Stimulated activated naive CD4-positive, alpha-beta T cell treated with Interleukin-2 at 50 U/mL for 16 hours (primary cell): ENCODE results near the gene SLC7A14.

Source experiments
- DNase-seq: peaks from one replicate; lab custom pipeline; 2025; lab: John Stamatoyannopoulos, UW

SLC7A14 gene

GRCh38 chr3:170425491-170426239, 160.2 kb downstream of the SLC7A14 start:
- DNase-seq: no peak

- no peak for DNase-seq
Measured at GRCh38 chr3:170424879-170425278, 161.0 kb downstream of the SLC7A14 start.

DNA sequence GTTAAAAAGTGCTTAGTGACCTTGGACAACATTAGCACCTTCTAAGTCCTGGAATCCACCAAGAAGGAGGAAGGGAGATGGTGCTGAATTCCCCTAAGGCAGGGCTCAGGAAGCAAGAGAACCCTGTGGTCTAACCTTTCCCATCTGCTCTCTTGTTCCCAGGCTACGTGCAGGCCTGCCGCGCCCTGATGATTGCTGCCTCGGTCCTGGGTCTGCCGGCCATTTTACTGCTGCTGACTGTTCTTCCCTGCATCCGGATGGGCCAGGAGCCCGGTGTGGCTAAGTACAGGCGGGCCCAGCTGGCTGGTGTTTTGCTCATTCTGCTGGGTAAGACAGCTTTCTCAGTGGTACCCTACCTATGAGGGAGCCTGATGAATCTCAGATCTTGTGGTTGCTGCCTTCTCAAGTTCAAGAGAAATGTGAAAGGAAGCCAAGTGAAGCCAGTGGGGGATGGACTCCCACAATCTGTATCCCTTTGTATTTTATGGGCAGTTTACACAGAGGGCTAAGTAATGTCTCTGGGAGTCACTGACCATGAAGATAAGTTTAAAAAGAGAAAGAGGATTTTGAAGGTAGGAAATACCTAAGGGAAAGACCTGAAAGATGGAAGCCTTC, 162.8 kb downstream of the SLC7A14 start:
- DNase-seq: no peak

DNA sequence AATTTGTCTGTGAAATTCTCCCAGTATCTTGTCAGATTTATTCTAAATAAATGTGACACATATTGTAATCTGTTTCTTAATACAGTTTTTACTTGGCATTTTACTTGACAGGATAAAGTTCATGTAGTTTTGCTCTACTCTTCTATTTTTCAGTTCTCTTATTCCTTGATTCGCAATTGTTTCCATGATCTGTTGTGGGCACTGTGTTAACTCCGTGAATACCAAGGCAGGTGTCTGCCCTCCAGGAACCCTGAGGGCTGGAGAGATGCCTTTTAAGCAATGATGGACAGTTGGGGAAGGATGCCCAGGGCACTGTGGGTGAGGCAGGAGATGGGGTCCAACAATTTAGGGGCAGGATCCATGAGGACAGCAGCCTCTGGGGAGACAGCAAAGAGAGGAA, 164.1 kb downstream of the SLC7A14 start:
- DNase-seq: no peak

- DNase-seq: no peak
Measured at GRCh38 chr3:170421111-170421641, 164.7 kb downstream of the SLC7A14 start.

DNA sequence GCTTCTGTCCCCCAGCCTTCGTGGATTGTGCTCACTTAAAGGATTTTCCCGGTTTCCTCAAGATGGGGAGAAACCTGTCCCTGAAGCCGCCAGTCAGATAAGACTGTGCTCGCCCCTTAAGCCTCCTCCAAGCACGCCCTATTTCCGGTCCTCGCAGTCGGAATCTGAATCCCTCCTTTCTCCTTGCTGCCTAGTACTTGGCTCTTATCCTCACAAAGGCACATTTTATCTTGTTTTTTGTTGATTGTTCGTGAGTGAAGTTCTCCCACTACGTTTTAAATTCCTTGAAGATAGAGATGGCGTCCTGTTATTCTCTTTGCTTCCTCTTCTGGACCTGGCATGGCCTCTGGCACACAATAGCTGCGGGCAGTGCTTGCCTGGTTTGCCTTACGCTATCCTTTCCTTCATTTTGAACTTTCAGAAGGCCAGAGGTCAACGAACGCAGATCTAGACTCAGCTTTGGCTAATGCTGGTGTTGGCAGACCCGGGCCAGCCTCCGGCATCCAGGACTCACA, 165.5 kb downstream of the SLC7A14 start:
- no peak for DNase-seq

DNA sequence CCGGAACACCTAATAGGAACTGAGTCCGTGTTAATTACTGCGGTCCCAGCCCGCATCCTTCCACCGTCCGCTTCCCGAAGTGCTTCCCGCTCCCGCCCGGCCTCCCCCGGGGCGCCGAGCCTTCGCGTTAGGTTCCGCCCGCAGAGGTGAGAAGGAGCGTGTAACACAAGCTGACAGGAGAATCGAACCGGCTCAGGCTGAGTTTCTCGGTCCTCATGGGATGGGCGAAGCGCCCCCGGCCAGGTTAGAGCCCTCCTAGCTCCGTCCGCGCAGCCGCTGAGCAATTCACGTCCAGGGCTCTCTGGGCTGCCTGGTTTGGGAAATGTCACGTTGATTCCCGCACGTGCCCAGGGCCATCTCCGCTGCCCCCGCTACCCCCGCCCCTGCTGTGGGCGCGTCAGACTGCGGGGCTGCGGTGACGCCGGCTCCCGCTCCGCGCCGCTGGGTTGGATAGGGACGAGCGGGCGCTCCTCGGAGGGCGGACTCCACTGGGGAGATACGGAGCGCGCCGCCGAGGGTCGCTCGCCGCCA, 166.3 kb downstream of the SLC7A14 start:
- DNase-seq: no peak

DNA sequence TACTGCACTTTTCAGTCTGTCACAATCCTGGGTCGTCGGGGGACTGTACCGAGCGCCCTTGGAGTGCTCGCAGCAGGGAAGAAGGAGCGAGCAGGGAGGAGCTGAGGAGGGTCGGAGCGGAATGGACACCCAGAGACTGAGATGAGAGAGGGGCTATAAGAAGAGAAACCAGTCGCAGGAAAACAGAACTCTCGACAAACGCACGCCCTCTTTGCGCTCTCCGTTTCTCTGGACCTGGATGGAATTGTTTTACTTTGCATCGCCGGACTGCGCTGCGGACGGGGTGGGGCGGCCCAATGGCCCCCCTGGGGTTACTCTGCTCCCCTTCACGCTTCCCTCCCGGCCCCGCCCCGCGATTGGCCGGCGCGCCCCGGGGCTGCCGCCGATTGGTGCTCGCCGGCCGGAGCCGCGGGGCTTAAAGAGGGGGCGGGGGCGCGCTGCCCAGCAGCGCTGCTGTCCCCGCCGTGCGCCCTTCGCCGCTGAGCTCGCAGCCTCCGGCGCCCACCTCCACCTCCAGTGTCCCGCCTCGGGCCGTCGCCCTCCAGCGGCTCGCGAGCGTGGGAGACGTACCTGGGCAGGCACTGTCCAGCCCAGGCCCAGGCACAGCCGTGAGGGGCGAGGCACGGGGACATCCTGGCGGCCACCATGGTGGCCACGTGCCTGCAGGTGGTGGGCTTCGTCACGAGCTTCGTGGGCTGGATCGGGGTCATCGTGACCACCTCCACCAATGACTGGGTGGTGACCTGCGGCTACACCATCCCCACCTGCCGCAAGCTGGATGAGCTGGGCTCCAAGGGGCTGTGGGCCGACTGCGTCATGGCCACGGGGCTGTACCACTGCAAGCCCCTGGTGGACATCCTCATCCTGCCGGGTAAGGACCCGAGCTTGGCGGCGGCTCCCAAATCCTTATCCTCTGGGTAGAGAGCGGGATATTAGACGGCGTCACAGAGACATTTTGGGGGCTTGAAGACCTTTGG, 167.2 kb downstream of the SLC7A14 start, which contains the start of gene CLDN11:
Gene CLDN11, plus strand, starts transcription at position 447 of the 977 bp plus-strand sequence. Its CDS starts 199 bp downstream, at position 646.
- DNase-seq: no peak

DNA sequence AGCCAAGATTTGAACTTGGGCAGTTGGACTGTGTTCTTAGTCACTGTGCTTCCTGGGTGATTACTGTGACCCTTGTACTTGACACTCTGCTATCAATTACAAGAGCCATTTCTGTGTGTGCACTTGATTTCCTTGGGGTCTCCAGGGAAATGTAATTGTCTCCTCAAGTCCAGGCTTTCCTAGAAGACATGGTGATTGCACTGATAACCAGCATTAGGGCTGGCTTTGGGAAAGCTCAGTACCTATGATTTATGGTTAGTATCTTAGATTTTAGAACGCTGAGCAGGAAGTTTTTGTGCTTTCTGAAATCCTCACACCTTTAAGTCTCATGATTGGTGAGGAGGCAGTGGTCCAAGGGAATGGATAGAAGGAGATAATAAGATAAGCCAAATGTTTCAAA, 168.8 kb downstream of the SLC7A14 start:
- no peak for DNase-seq

DNA sequence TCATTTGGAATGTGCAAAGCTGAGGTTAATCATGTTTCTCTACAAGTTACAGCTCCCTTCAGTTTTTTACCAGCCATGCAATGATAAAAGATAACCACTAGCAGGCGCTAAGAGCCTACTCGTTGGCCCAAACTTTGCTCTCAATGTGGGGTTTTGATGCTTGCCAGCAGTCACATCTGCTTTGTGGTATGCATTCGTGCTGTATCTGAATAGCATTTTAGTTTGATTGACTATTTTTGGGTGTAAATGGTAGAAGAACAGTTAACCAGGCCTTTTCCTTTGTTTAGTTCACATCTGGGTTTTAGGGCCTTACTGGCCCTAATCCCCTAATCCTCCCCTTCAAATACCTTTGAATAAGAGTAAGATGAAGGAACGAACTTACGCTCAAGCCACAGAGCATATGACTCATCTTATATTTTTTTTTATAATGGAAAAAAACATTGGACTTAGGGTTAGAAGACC, 171.6 kb downstream of the SLC7A14 start:
- no peak for DNase-seq

DNA sequence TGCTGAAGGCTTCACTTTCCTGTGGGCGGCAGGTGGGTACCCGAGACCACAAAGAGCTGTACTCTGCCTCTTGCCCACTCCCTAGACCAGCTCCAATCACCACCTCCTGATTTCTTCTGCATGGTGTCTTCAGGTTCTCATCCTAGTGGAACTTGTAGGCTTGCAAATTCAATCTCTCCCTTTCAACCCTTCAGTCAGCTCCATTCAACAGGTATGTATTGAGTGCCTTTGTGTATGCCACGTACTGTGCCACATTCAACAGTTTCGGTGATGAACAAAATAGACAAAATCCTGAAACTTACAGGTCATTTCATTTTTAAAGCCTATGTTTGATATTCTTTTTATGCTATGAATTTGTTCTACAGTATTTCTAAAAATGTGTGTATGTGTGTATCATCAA, 172.6 kb downstream of the SLC7A14 start:
- no peak for DNase-seq

DNA sequence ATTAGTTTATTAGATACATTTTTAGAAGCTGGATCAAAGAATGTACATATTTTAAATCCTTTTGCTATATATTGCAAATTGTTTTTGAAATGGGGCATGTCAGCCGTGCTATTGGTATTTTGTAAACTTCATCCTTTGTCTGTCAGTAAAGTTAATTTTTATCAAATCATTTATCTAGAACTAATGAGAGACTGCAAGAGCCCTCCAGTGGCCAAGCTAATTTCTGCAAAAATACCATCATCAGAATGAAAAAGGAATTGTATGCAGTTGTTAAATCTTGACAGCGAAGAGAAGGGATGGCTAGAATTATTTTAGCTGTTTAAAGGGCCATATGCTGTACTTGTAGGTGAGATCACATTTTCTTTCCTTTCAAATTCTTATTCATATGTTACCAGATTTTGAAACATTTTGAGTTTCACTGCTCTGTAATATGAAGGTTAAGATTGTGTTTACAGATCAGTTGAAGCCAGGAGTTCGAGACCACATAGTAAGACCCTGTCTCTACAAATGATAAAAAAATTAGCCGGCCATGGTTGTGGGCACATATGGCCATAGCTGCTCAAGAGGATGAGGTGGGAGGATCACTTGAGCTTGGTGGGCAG, 175.3 kb downstream of the SLC7A14 start:
- no peak for DNase-seq
